GM23338 (cell line): ENCODE measurements around the gene CHMP6. TPM values are rescaled to one million over a fixed set of nuclear protein-coding genes. Genes with fewer than 3 reads are reported as not detected.

Experiments used
- ATAC-seq: fragments of 200-7000 bp; cut with Tn5 transposase; 3 replicates; pipeline ENCODE4 v1.9.1; 2020
- DNase-seq: peaks from one replicate; pipeline ENCODE4 v3.0.0-alpha.2; 2015; ENCODE audit warnings: low spot score
- H2AFZ ChIP-seq: fragments of 200-600 bp; sonication (generic); 2 replicates; pipeline ENCODE4 v1.8.0; 2016; ENCODE audit warnings: antibody characterized with exemption, mild to moderate bottlenecking, moderate library complexity
- H3F3A ChIP-seq: fragments of 200-600 bp; sonication (generic); replicated peaks from 2 replicates; pipeline ENCODE4 v1.8.0; 2017; ENCODE audit warnings: antibody characterized with exemption, mixed run types, low read depth
- H3K27ac ChIP-seq: fragments of 200-600 bp; sonication (generic); 2 replicates; pipeline ENCODE4 v1.6.1; 2016; ENCODE audit warnings: low read depth
- H3K27me3 ChIP-seq: fragments of 200-600 bp; sonication (generic); 2 replicates; pipeline ENCODE4 v1.8.0; 2016; ENCODE audit warnings: mild to moderate bottlenecking, mixed run types, moderate library complexity; ENCODE audit not compliant: insufficient read depth
- H3K36me3 ChIP-seq: fragments of 200-600 bp; sonication (generic); 2 replicates; pipeline ENCODE4 v1.8.0; 2016; ENCODE audit warnings: mild to moderate bottlenecking; ENCODE audit not compliant: insufficient read depth
- H3K4me1 ChIP-seq: fragments of 200-600 bp; sonication (generic); 2 replicates; pipeline ENCODE4 v1.8.0; 2016; ENCODE audit warnings: mild to moderate bottlenecking, moderate library complexity; ENCODE audit not compliant: insufficient read depth
- H3K4me2 ChIP-seq: fragments of 200-600 bp; sonication (generic); 2 replicates; pipeline ENCODE4 v1.7.1; 2017; ENCODE audit warnings: mixed run types
- H3K4me3 ChIP-seq: fragments of 200-600 bp; sonication (generic); 2 replicates; pipeline ENCODE4 v1.6.1; 2016; ENCODE audit warnings: mixed run types
- H3K79me2 ChIP-seq: fragments of 200-600 bp; sonication (generic); replicated peaks from 2 replicates; pipeline ENCODE4 v1.8.0; 2017; ENCODE audit warnings: mild to moderate bottlenecking; ENCODE audit not compliant: insufficient read depth
- H3K9me2 ChIP-seq: fragments of 200-600 bp; sonication (generic); 2 replicates; pipeline ENCODE4 v1.8.0; 2017; ENCODE audit not compliant: insufficient read depth
- H4K20me1 ChIP-seq: fragments of 200-600 bp; sonication (generic); replicated peaks from 2 replicates; pipeline ENCODE4 v1.8.0; 2017; ENCODE audit warnings: mild to moderate bottlenecking; ENCODE audit not compliant: insufficient read depth
- H3K27ac Mint-ChIP-seq: 2 replicates; pipeline ENCODE4 v1.8.0; 2020; ENCODE audit warnings: inconsistent platforms, mild to moderate bottlenecking, moderate library complexity, mixed read lengths
- H3K27me3 Mint-ChIP-seq: 3 replicates; pipeline ENCODE4 v1.8.0; 2022; ENCODE audit warnings: low read depth, mild to moderate bottlenecking, moderate library complexity, mixed read lengths, inconsistent platforms; ENCODE audit not compliant: insufficient read depth, poor library complexity
- H3K36me3 Mint-ChIP-seq: 3 replicates; pipeline ENCODE4 v1.8.0; 2021; ENCODE audit warnings: low read depth, mild to moderate bottlenecking, inconsistent platforms, moderate library complexity, mixed read lengths
- H3K4me1 Mint-ChIP-seq: 3 replicates; pipeline ENCODE4 v1.8.0; 2020; ENCODE audit warnings: mild to moderate bottlenecking, inconsistent platforms, mixed read lengths
- H3K4me3 Mint-ChIP-seq: 3 replicates; pipeline ENCODE4 v1.8.0; 2021; ENCODE audit warnings: moderate library complexity, mild to moderate bottlenecking, inconsistent platforms, mixed read lengths
- H3K9me3 Mint-ChIP-seq: 3 replicates; pipeline ENCODE4 v1.8.0; 2020; ENCODE audit warnings: moderate library complexity, mild to moderate bottlenecking, inconsistent platforms, mixed read lengths
- CREB1 ChIP-seq: fragments of 250-450 bp; sonication (Bioruptor Pico); IDR thresholded peaks from 2 replicates; pipeline ENCODE4 v1.5.0; 2020; ENCODE audit warnings: low read depth, mild to moderate bottlenecking, moderate library complexity
- CTCF ChIP-seq, 2 experiments: fragments of 200-600 bp in 1 of 2; sonication (generic) in 1 of 2; conservative IDR thresholded peaks; 2 replicates each; pipeline versions ENCODE4 v1.5.1 to v1.6.1; 2016 to 2017; ENCODE audit warnings: antibody characterized with exemption in 2 of 2, low read depth in 2 of 2, mild to moderate bottlenecking in 2 of 2, moderate library complexity in 1 of 2
- ETS1 ChIP-seq: IDR thresholded peaks from 2 replicates; pipeline ENCODE4 v1.6.1; 2016; ENCODE audit warnings: antibody characterized with exemption
- REST ChIP-seq: IDR thresholded peaks from one replicate; pipeline ENCODE4 v1.6.1; 2018; ENCODE audit warnings: antibody characterized with exemption; ENCODE audit not compliant: unreplicated experiment
- ZNF114 ChIP-seq: fragments of 250-450 bp; sonication (Bioruptor Pico); IDR thresholded peaks from 2 replicates; pipeline ENCODE4 v1.5.0; 2020; ENCODE audit warnings: mild to moderate bottlenecking, moderate library complexity
- polyA plus RNA-seq: library from polyadenylated mRNA; unstranded; fragments of >200 nt; fragmentation: Nextera tagmentation; extraction: Ambion mirVana; gene quantifications from 2 replicates; pipeline ENCODE4 v1.2.1, GENCODE V29; 2016
- total RNA-seq: library from RNA; depleted of rRNA; stranded (reverse); fragments of >200 nt; shearing (Covaris generic); gene quantifications from 2 replicates; pipeline ENCODE4 v1.2.3, GENCODE V29; 2014

Gene CHMP6
- total and polyA plus RNA-seq, 2 experiments from 2014 or later = 12.3 to 14.0 TPM

GRCh38 chr17:81010935-81011334, 19.3 kb downstream of the CHMP6 start (continued):
- no peak for TF ChIP-seq ETS1
- TF ChIP-seq CTCF (conservative IDR thresholded peaks at IDR 0.05; ENCODE audit: low read depth in 2 of 2) = no peak
- no peak for TF ChIP-seq REST

GRCh38 chr17:81011951-81012350, 20.3 kb downstream of the CHMP6 start:
- Mint-ChIP-seq H3K9me3 (peaks cover 27% of the 10 kb centered on the region), H3K4me3 (no peak overlapping the region), H3K27ac (no peak overlapping the region), H3K4me1 (peaks cover 7% of the 10 kb centered on the region; the same call in 2 of the 3 replicates), H3K27me3 (peaks cover 20% of the 10 kb centered on the region), H3K36me3 (peaks cover 11% of the 10 kb centered on the region)
- Histone ChIP-seq H3K36me3 (no peaks in the 10 kb centered on the region), H4K20me1 (no peaks in the 10 kb centered on the region), H3K27ac (no peak overlapping the region), H3K9me2 (no peaks in the 10 kb centered on the region), H3K79me2 (no peaks in the 10 kb centered on the region), H3F3A (no peaks in the 10 kb centered on the region), H3K4me3 (no peak overlapping the region), H3K4me2 (no peak overlapping the region), H2AFZ (no peak overlapping the region), H3K4me1 (no peaks in the 10 kb centered on the region), H3K27me3 (0 out of 2 replicates have a peak, but pooled peaks cover under 1% of the 10 kb centered on the region)
- ATAC-seq (no peak), DNase-seq (no peak)
- TF ChIP-seq CTCF (conservative IDR thresholded peaks at IDR 0.05; ENCODE audit: low read depth in 2 of 2) (no peak), ZNF114 (CRISPR knock-in tag) (no peak), CREB1 (no peak)
